ENCODE data around the gene ASCC3.

GRCh38 chr6:100618351-100618671 is 262.8 kb downstream of the ASCC3 start:
- TF ChIP-seq CTCF (conservative IDR thresholded peaks at IDR 0.05; ENCODE audit: low read length), result no peak
- TF ChIP-seq EZH2phosphoT487 (IDR thresholded peaks at IDR 0.05; ENCODE audit: borderline replicate concordance, low read depth, low read length), result no peak

Measured in OCI-LY7 (cell line).